Astrocyte (in vitro differentiated cells and primary cell): ENCODE measurements around the gene DIP2C. TPM values are rescaled to one million over a fixed set of nuclear protein-coding genes. Genes with fewer than 3 reads are reported as not detected.
A peak's percentile ranks its signal among the peaks of the same experiment; 100 is the strongest.

Experiments used
- DNase-seq: peaks from one replicate; pipeline ENCODE4 v3.0.0-alpha.2; 2010; ENCODE audit warnings: low read depth
- FAIRE-seq: peaks from 2 replicates; lab custom pipeline; 2011; peaks lifted over from hg19 to GRCh38; lab: Jason Lieb, UNC
- H2AFZ ChIP-seq: 2 replicates; pipeline ENCODE4 v1.6.0; 2012; ENCODE audit warnings: low read depth, low read length, inconsistent platforms
- H3K27ac ChIP-seq: 2 replicates; pipeline ENCODE4 v1.5.1; 2011; ENCODE audit warnings: low read depth, low read length, inconsistent platforms
- H3K27me3 ChIP-seq: 2 replicates; pipeline ENCODE4 v1.6.0; 2011; ENCODE audit warnings: low read length, inconsistent platforms; ENCODE audit not compliant: insufficient read depth
- H3K36me3 ChIP-seq: 2 replicates; pipeline ENCODE4 v1.5.1; 2011; ENCODE audit warnings: low read length, inconsistent platforms; ENCODE audit not compliant: insufficient read depth
- H3K4me1 ChIP-seq: 2 replicates; pipeline ENCODE4 v1.5.1; 2011; ENCODE audit warnings: low read length, inconsistent platforms; ENCODE audit not compliant: insufficient read depth
- H3K4me2 ChIP-seq: 2 replicates; pipeline ENCODE4 v1.6.0; 2012; ENCODE audit warnings: low read length, inconsistent platforms
- H3K4me3 ChIP-seq: 2 replicates; pipeline ENCODE4 v1.5.1; 2011; ENCODE audit warnings: low read depth, mild to moderate bottlenecking, low read length, inconsistent platforms; ENCODE audit not compliant: insufficient read depth
- H3K79me2 ChIP-seq: 2 replicates; pipeline ENCODE4 v1.6.0; 2012; ENCODE audit warnings: mild to moderate bottlenecking, low read length, inconsistent platforms; ENCODE audit not compliant: insufficient read depth
- H3K9ac ChIP-seq: 2 replicates; pipeline ENCODE4 v1.6.0; 2012; ENCODE audit warnings: mild to moderate bottlenecking, low read length, inconsistent platforms
- H3K9me3 ChIP-seq: 2 replicates; pipeline ENCODE4 v1.5.1; 2012; ENCODE audit warnings: low read depth, mild to moderate bottlenecking, low read length, inconsistent platforms; ENCODE audit not compliant: insufficient read depth
- H4K20me1 ChIP-seq: 2 replicates; pipeline ENCODE4 v1.6.0; 2012; ENCODE audit warnings: low read length, inconsistent platforms; ENCODE audit not compliant: insufficient read depth
- H3K27ac Mint-ChIP-seq: one replicate; pipeline ENCODE4 v1.8.0; 2021; ENCODE audit warnings: mild to moderate bottlenecking, mixed read lengths; ENCODE audit not compliant: unreplicated experiment
- H3K27me3 Mint-ChIP-seq: one replicate; pipeline ENCODE4 v1.8.0; 2021; ENCODE audit warnings: low read depth, mixed read lengths; ENCODE audit not compliant: unreplicated experiment
- H3K36me3 Mint-ChIP-seq: one replicate; pipeline ENCODE4 v1.8.0; 2021; ENCODE audit warnings: low read depth, mixed read lengths; ENCODE audit not compliant: unreplicated experiment
- H3K4me1 Mint-ChIP-seq: one replicate; pipeline ENCODE4 v1.8.0; 2021; ENCODE audit warnings: low read depth, mixed read lengths; ENCODE audit not compliant: unreplicated experiment
- H3K4me3 Mint-ChIP-seq: one replicate; pipeline ENCODE4 v1.8.0; 2021; ENCODE audit warnings: mild to moderate bottlenecking, moderate library complexity, mixed read lengths; ENCODE audit not compliant: unreplicated experiment
- H3K9me3 Mint-ChIP-seq: one replicate; pipeline ENCODE4 v1.8.0; 2021; ENCODE audit warnings: mild to moderate bottlenecking, mixed read lengths; ENCODE audit not compliant: unreplicated experiment
- CTCF ChIP-seq: IDR thresholded peaks from 2 replicates; pipeline ENCODE4 v1.5.1; 2011; ENCODE audit warnings: low read depth, mild to moderate bottlenecking, inconsistent platforms, low read length, moderate library complexity; ENCODE audit not compliant: insufficient read depth
- EZH2 ChIP-seq: IDR thresholded peaks from 2 replicates; pipeline ENCODE4 v1.6.1; 2012; ENCODE audit warnings: mild to moderate bottlenecking, low read length, inconsistent platforms; ENCODE audit not compliant: insufficient read depth
- total RNA-seq: library from RNA; stranded (reverse); gene quantifications from 2 replicates; pipeline ENCODE4 v1.2.1, GENCODE V29; 2021

Gene DIP2C
- total RNA-seq, 1 donor from 2014 or later: 27.3 TPM

GRCh38 chr10:583433-583832 lies 106.0 kb downstream of the DIP2C start:
- Histone ChIP-seq H3K4me3 (no peak overlapping the region), H3K36me3 (no peaks in the 10 kb centered on the region), H3K4me2 (no peak overlapping the region), H3K27me3 (no peaks in the 10 kb centered on the region), H3K9me3 (no peaks in the 10 kb centered on the region), H3K4me1 (peaks cover 12% of the 10 kb centered on the region), H4K20me1 (peaks cover 80% of the 10 kb centered on the region), H3K9ac (no peak overlapping the region), H3K79me2 (peaks cover 87% of the 10 kb centered on the region), H2AFZ (no peak overlapping the region), H3K27ac (no peak overlapping the region)
- DNase-seq (no peak), FAIRE-seq (no peak)
- H3K4me3 Mint-ChIP-seq: no peak overlapping the region
- H3K27me3 Mint-ChIP-seq: no peaks in the 10 kb centered on the region
- H3K27ac Mint-ChIP-seq: no peak overlapping the region
- peaks cover 6% of the 10 kb centered on the region for H3K36me3 Mint-ChIP-seq
- H3K9me3 Mint-ChIP-seq: no peaks in the 10 kb centered on the region
- TF ChIP-seq CTCF: no peak
- TF ChIP-seq EZH2: no peak
- peaks cover 33% of the 10 kb centered on the region for H3K4me1 Mint-ChIP-seq

GRCh38 chr10:581776-582330 lies 107.6 kb downstream of the DIP2C start:
- H3K27ac Mint-ChIP-seq: no peak overlapping the region
- H2AFZ ChIP-seq: no peak overlapping the region
- H3K9me3 Mint-ChIP-seq: no peaks in the 10 kb centered on the region
- peak overlapping the region; percentile 78 for H3K27ac ChIP-seq
- peaks cover 29% of the 10 kb centered on the region for H3K4me1 Mint-ChIP-seq
- H3K27me3 ChIP-seq: no peaks in the 10 kb centered on the region
- no peaks in the 10 kb centered on the region for H3K36me3 ChIP-seq
- H3K9me3 ChIP-seq: no peaks in the 10 kb centered on the region
- H3K4me3 Mint-ChIP-seq: no peak overlapping the region
- no peak for DNase-seq
- H3K4me3 ChIP-seq: no peak overlapping the region
- peaks cover 92% of the 10 kb centered on the region for H3K79me2 ChIP-seq
- FAIRE-seq: no peak
- peaks cover 4% of the 10 kb centered on the region for H3K36me3 Mint-ChIP-seq
- H3K4me2 ChIP-seq: no peak overlapping the region
- H3K27me3 Mint-ChIP-seq: no peaks in the 10 kb centered on the region
- TF ChIP-seq EZH2: no peak
- TF ChIP-seq CTCF: no peak
- peaks cover 12% of the 10 kb centered on the region for H3K4me1 ChIP-seq
- H4K20me1 ChIP-seq: peaks cover 84% of the 10 kb centered on the region
- no peak overlapping the region for H3K9ac ChIP-seq

- peak overlapping the region; percentile 78 for H3K27ac ChIP-seq
- peak; percentile 17 for FAIRE-seq
- peaks cover 25% of the 10 kb centered on the region for H3K4me1 Mint-ChIP-seq
- no peaks in the 10 kb centered on the region for H3K36me3 ChIP-seq
- H3K9ac ChIP-seq: peak overlapping the region; percentile 58
- H3K9me3 ChIP-seq: no peaks in the 10 kb centered on the region
- H3K36me3 Mint-ChIP-seq: peaks cover 6% of the 10 kb centered on the region
- H3K9me3 Mint-ChIP-seq: no peaks in the 10 kb centered on the region
- TF ChIP-seq EZH2 (no peak), CTCF (no peak)
- no peak overlapping the region for H3K27ac Mint-ChIP-seq
- H2AFZ ChIP-seq: no peak overlapping the region
- peaks cover 92% of the 10 kb centered on the region for H3K79me2 ChIP-seq
- peaks cover 19% of the 10 kb centered on the region for H3K4me1 ChIP-seq
- DNase-seq: peak; percentile 94
- H3K4me3 ChIP-seq: no peak overlapping the region
- peak overlapping the region; percentile 62 for H3K4me2 ChIP-seq
- H3K27me3 Mint-ChIP-seq: no peaks in the 10 kb centered on the region
- H4K20me1 ChIP-seq: peaks cover 83% of the 10 kb centered on the region
- H3K4me3 Mint-ChIP-seq: peak overlapping the region; percentile 12
- H3K27me3 ChIP-seq: no peaks in the 10 kb centered on the region
Observed at GRCh38 chr10:580778-581177, 108.7 kb downstream of the DIP2C start.
